Measurements from ENCODE around the gene GLP1R.
A peak's percentile ranks its signal among the peaks of the same experiment; 100 is the strongest.
"Not testable (repeated sequence)": the region's sequence is repeated elsewhere in the genome, so short reads cannot be mapped to it uniquely, and the experiment has no call there.

Gene GLP1R

GRCh38 chr6:39128106-39128505 is 79.5 kb downstream of the GLP1R start:
- DNase-seq (ENCODE audit: low read depth in 2 of 2) = no peak

- no peak for DNase-seq (ENCODE audit: low read depth in 2 of 2)
Measured at GRCh38 chr6:39128832-39129231, 80.3 kb downstream of the GLP1R start.

- DNase-seq (ENCODE audit: low read depth in 2 of 2) = no peak
Measured at GRCh38 chr6:39130691-39131090, 82.1 kb downstream of the GLP1R start.

GRCh38 chr6:39134761-39135160 is 86.2 kb downstream of the GLP1R start:
- DNase-seq (ENCODE audit: low read depth in 2 of 2) = not testable (repeated sequence)

GRCh38 chr6:39136207-39136606 is 87.6 kb downstream of the GLP1R start:
- DNase-seq (ENCODE audit: low read depth in 2 of 2) = not testable (repeated sequence)

- peak in 1 of 2 donors; percentile 4 for DNase-seq (ENCODE audit: low read depth in 2 of 2)
Measured at GRCh38 chr6:39137245-39137644, 88.7 kb downstream of the GLP1R start.
